Activated CD4-positive, alpha-beta T cell treated with anti-CD3 and anti-CD28 coated beads, Interleukin-2, amount 50 U/mL, for 4 hours (primary cell): ENCODE data around the gene GINS2.

Experiments
- DNase-seq, 2 experiments: peaks; one replicate each; pipeline ENCODE4 v3.0.0-alpha.2; 2020

GINS2 gene

DNA sequence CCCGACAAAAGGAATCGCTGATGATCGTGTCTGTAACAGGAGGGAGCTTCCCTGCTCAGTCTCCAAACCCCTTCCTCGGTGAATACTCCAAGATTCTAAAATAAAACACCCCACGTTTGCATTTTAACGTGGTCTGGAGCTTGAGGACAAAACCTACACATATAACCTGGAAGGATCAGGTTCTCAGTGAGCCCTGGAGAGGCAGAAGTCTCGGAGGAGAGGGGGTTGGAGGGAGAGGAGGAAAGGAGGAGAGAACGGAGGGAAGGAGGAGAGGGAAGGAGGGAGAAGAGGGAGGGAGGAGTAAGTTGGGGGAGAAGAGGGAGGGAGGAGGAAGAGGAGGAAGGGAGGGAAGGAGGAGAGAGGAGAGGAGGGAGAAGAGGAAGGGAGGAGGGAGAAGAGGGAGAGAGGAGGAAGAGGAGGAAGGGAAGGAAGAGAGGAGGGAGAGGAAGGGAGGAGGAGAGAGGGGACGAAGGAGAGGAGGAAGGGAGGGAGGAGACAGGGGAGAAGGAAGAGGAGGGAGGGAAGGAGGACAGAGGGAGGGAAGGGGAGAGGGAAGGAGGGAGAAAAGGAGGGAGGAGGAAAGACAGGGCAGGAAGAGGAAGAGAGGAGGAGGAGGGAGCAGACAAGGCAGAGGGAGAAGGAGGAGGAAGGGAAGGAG is 27.4 kb upstream of the GINS2 start:
- no peak for DNase-seq

DNA sequence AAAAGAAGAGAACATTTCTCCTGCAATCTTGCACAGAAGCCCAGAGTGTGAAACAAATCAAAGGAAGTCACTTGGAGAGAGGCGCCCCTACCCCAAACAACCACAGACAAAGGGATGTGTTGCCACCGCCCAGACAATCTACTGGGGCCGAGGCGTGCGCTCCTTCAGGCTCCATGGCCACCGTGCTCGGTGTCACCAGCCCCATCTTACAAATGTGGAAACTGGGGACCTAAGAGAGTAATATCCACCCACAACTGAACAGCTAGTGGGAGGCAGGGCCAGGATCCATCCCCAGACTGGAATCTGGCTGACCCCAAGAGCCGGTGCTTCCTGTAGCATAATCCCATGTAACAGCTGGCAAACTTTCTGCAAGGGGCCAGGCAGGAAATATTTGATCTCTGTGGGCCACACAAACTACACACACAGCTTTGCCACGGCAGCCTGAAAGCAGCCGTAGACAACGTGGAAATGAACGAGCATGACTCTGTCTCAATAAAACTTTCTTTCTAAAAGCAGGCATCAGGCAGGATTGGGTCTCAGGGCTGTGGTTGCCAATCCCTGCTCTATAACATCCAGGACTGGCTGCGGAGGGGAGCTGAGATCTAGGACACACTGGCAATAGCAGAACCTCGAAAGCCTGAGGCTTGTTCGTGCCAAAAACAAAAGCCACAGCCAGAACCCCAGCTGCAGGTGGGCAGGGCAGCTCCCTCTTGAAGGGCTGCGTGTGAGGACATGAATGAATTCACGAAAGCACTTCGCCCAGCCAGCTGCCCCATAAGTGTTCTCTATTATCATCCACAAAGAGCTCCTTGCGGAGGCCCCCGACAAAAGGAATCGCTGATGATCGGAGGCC is 26.6 kb upstream of the GINS2 start:
- no peak for DNase-seq

DNA sequence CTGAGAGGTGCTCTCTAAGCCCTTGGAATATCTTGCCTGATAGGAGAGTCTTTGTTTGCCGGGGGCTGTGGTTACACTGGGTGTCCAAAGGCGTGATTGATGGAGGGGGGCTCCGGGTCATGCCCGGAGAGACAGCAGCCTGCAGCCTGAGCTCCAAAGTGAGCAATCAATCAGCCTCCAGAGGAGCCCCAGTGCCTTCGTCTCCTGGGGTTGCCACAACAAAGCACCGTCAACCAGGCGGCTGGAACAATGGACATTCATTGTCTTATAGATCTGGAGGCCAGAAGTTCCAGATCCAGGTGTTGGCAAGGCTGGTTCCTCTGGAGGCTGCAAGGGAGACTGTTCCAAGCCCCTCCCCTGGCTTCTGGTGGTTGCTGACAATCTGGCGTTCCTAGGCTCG is 24.0 kb upstream of the GINS2 start:
- no peak for DNase-seq

DNA sequence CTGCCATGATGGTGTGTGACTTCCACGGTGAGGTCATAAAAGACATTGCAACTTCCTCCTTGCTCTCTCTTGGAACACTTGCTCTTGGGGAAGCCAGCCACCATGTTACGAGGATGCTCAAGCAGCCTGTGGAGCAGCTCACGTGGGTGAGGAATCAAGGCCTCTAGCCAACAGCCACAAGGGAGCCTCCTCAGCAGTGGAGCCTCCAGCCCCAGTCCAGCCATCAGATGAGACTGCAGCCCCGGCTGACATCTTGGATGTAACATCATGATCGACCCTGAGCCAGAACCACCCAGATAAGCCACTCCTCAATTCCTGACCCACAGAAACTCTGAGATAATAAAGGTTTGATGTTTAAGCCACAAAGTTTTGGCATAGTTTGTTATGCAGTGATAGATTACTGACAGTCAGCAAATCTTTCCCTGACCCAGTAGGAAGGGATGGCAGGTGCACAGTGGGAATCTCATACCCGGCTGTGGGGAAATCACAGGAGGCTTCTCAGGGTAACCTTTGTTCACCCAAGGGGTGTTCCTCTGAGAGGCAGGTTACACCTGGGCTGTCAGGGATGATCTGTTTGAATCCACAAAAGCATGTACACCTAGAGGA is 23.3 kb upstream of the GINS2 start:
- no peak for DNase-seq

DNA sequence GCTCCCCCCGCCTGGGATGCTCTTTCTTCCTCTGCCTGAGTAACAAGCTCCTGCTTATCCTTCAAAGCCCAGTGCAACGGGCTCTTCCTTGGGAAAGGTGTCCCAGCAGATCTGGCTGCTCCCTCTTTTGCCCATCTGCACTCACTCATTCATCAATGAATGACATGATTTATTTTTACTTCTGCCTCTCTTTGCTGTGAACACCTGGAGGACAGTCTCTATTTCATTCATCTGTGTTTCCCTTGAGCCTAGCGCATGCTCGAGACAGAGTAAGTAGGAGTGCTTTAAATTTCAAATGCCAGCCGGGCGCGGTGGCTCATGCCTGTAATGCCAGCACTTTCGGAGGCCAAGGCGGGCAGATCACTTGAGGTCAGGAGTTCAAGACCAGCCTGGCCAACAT is 22.0 kb upstream of the GINS2 start:
- DNase-seq, result no peak

DNA sequence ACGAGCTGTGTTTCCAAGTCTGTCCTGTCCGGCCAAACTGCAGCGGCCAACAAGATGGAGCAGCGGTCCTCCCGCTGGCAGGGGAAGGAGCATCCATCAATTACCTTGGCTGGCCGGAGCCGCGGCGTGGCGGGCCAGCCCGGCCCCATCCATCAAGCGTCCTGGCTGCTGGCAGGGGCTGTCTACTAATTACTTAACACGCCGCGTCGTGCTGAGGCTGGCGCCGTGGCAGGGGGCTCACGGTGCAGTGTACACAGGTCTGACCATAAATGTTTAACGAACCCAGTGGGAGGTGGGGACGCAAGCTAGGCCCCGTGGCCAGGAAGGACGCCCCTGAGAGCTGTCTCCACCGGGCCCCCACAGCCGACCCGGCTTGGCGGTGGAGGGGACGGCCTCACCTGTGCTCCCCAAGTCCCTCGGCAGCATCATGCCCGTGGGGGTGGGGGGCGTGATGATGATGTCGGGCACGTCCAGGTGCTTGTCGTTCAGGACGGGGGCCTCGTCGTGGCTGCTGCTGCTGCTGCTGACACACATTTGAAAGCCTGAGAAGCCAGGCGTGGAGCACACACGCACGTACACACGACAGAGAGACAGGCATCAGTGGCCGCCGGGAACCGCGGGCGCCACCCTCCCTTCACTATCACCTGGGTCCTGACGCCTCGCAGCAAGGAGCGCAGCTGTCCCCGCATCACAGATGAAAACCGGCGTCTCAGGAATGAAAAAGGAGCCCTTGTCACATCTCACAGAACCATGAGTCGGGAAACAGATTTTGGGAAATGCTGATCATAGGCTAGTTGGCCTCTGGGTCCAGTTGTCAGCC is 21.2 kb upstream of the GINS2 start:
- no peak for DNase-seq

DNA sequence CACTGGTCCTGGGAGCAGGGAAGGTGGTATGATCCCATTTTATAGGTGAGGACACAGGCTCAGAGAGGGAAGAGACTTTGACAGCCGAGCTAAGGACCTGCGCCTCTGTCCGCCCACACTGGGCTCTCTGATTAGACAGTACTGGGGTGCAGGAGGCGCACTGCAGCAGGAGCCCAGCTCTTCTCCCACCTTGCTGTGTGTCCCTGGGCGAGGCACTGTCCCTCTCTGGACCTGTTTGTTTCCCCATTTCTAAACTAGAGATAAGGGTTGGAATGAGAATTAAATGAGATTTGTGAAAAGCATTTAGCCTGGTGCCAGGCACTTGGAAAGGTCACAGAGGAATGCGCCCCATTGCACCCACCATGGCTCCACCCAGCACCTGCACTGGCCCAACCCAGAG is 19.6 kb upstream of the GINS2 start:
- no peak for DNase-seq

DNA sequence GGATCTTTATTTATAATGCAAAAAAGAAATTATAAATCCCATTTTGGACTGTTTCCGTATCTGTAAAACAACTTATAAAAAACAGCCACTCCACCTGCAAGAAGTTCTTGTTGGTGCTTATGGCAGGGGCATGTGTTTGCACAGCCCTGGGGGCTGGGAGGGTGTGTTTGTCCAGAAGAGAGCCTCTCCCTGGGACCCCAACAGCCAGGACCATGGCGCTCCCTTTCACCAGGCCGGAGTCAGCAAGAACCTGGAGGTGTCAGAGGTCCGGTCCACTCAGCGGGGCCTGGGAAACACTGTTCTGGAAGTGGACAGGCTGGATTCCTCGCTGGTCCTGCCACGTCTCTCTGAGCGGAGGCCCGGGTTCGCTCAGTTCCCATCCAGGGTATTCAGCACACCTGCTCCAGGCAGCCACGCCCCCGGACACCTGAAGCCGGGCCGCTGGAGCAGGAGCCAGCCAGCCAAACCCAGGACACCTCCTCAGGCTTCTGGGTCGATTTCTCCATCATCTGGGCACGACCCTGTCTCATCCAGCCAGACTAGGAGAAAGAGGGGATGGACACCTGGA is 18.9 kb upstream of the GINS2 start:
- DNase-seq, result no peak

DNA sequence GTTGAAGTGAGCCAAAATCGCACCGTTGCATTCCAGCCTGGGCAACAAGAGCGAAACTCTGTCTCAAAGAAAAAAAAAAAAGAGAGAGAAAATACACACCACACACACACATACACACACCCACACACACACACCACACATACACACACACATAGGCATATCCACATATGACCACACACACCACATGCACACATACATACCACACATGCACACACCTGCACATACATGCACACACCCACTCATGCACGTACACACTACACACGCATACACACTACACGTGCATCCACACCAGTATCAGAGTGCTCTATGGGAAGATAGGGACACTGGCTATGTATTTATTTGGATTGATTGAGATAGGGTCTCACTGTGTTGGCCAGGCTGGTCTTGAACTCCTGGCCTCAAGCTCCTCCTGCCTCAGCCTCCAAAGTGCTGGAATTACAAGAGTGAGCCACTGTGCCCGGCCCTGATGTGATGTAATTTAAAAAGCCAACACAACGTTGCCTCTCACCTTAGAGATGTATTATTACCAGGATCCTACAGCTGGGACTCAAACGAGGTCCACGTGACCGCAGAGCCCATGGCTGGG is 17.8 kb upstream of the GINS2 start:
- no peak for DNase-seq

DNA sequence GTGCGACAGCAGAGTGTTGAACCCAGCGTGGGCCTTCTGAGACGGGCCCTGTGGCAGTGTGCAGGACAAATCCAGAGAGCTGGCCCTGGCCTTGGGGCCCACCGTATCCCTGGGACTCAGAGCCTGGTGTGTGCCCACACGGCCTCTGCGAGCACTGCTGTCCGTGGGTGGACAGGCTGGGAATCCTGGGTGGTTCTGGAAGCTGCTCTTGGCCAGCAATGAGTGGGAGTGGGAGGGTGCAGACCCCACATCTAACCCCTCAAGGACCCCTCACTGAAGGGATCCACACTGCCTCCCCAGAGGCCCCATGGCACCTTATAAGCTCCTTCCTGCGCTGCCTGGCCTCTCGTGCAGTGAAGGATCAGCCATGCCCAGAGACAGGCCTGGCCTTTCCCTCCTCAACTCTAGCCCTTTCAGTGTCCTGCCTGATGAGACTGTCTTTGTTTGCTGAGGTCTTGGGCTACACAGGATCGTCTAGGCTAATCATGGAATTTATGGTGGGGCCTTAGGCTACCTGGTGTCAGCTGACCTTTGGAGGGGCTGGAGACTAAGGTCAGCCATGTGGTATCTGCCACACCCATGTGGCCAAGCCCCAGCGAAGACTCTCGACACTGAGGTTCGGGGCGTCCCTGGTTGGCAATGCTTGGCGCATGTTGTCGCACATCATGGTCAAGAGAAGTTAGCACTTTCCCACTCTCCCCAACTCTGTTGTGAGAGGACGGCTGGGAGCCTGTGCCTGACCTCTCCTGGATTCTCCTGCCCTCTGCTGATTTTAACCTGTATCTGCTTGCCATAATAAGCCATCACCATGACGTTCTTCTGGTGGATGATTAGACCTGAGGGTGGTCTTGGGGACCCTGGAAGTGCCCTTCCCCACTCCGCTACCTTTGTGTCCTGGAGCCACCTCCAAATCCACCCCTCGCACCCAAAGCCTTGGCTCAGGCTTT is 16.4 kb upstream of the GINS2 start:
- DNase-seq, result no peak

DNA sequence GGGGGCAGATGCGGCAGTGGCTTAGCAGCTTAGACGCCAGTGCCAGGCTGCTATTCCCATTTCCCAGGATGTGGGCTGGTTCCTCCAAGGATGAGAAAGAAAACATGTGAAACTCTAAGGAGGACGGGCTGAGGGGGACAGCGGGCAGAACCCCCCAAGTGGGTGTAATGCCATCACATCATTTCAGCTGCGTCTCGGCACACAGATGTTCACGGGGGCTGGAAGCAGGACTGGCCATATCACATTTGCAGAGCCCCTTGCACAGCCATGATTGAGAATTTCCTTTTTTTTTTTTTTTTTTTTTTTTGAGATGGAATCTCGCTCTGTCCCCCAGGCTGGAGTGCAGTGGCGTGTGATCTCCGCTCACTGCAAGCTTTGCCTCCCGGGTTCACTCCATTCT is 15.3 kb upstream of the GINS2 start:
- no peak for DNase-seq

DNA sequence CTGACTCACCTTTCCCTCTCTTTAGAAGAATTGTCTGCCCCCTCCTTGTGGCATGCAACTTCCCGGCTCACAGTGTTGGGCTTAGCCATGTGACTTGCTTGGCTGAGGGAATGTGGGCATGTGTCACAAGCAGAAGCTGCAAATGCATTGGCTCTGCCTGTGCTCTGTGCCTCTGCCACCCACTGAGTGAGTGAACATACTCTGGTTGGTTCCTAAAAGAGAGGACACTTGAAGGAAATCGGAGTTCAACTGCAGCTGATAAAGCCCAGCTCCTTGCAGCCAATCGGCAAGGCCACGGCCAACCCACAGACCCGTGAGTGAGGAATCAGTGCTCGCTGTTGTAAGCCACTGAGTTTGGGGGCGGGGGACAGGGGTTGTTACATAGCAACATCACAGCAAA is 10.9 kb upstream of the GINS2 start:
- no peak for DNase-seq

DNA sequence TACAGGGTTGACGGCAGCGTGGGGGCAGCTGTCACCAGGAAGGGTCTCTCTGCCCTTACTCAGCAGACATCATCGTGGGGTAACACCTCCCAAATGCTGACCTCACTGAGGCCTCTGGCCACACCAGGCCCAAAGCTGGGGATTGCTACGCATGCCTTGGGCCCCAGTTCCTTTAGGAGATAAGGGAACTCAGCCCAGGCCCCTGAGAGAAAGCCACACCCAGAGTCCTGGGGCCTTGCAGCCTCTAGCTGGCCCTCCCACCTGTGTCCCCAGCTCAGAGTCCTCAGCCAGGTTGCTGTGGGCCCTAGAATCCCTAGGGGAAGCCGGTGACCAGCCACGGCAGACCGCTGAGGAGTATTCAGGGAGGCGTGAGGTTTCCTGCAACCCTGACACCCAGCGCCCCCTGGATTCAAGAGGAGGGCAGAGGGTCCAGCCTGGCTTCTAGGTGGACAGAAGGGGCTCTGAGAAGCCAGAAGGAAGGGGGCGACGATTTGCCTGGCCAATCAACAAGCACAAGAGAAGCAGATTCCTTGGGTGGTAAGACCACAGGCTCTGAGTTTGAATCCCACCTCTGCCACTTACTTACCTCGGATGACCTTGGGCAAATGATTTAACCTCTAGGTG is 10.3 kb upstream of the GINS2 start:
- DNase-seq, result no peak

DNA sequence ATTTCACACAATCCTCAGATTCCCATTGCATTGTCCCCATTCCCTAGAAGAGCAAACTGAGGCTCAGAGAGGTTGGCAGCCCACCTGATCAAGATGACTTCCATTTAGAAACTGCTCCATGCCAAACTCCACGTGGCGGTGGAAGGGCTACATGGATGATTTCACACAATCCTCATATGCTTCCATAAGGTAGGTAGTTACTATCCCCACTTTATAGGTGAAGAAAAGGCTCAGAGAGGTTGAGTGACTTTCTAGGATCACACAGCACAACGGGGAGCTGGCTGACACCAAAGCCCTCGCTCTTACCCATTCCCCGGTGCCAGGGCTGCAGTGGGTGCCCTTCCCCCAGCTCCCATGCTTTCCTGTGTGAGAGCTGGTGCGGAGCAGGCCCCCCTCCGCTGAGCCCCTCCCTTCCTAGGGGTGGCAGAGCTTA is 9.7 kb upstream of the GINS2 start:
- no peak for DNase-seq

DNA sequence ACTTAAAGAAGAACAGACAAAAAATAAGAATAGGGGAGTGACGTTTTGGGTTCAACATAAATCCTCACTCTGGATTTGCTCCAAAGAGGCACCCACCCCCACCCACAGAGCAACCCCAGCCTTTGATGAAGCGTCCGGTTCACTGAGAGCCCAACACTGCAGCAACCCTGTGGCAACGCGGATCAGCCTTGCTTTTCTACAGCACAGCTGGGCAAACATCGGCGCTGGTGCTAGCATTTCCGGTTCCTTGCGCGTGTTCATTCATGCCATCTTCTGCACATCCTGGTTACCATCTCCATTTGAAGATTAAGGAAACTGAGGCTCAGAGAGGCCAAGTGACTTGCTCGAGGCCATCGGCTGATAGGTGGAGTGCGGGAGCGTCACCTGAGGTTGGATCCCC is 8.7 kb upstream of the GINS2 start:
- no peak for DNase-seq

DNA sequence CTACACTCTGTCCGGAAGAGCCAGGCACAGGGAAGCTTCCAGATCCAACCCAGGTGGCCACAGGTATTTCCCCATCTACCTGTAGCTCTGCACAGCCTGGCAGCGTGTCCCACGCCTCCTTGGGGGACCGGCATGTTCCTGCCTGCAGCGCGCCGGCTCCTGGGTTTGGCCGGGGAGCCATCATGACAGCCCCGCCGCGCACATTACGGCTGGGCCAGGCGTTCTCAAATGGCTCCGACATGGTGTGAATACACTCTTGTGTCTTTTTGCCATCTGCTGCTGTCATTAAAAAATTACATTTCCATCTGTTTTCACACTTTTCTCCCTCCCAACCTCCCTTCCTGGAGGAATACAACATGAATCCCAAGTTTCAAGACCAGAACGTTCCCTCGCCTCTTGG is 8.0 kb upstream of the GINS2 start:
- DNase-seq, result no peak

DNA sequence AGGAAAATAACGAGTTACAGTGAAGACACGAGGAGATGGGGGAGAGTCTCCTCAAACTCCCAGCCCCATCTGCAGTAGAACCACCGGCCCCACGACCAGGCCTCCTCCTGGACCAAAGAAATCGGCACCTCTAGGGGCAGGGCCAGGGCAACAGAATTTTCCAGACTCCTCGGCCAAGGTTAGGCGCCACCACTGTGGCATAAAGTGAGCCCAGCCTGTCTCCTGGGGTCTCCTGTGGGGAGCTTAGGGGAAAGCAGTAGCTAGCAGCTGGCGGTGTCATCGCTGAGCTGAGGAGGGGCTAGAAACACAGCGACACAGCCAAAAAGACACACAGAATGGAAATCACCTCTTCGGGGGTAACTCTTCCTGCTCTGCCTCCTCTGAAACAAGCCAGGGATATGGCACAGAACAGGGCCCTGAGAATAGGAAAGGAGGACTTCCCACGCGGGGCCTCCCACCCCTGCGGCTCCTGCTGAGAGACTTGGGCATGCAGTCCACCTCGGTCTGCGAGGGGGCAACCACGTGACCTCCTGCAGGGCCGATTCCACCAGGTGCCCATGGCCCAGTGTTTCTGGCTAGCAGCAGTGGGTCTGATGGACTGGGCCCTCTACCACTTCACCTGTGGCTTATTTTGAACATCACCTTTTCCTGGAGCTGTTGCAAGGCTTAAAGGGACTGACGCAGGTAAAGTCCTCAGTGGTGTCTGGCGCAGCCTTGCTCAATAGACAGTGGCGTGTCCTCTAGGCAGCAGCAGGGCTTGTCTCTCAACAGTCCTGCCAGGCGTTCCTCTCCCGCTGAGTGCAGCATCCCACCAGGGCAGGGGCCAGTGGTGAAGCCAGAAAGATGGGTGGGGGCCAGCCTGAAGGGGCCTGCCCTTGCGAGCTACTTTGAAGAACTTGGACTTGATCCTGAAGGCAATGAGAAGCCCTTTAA is 6.7 kb upstream of the GINS2 start:
- no peak for DNase-seq

DNA sequence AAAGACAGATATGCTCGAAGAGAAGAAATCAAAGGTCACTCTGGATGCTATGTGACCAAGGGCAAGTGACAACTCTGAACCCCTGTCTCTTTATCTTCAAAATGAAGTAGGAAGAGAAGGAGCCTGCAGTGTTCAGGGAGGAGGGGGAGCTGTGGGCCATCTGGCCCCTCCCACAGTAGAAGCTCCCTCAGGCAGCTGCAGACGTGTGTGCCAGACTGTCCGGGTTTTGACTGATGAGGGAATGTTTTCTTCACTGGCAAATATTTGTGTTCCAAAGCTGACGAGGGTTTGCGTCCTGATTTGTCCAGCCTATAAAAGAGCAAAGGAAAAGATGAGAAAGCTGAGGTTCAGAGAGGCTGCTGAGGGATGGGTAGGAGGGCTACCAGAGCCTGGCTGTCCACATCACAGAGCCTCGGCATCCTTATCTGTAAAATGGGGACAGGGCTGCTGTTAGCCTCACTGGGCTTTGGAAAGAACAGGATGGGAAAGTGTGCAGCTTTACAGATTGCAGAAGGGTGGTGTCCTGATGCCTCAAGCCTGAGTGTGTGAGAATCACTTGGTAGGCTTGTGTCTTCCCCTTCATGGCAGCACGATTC is 1.8 kb upstream of the GINS2 start:
- no peak for DNase-seq

DNA sequence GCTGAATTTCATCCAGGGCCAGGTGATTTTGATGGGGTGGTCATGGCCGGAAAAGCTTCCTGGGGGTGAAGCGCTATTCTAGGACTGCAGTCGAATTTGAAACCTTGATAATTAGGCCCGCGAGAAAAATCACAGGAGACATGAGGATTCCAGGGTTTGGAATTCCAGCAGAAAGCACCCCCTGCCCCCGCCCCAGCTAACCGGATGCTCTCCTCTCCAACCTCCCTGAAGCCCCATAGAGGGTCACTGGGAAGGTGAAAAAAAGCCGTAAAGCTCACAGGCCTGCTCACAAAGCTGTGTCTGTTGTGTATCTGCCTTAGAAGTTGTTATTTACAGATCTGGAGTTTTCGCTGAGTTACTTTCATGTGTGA is 1.2 kb upstream of the GINS2 start:
- no peak for DNase-seq
